Gastrocnemius medialis (tissue), 4 donors: ENCODE results near the gene LGALS12. TPM values are rescaled to one million over a fixed set of nuclear protein-coding genes. Genes with fewer than 3 reads are reported as not detected.
"Not testable (repeated sequence)": the region's sequence is repeated elsewhere in the genome, so short reads cannot be mapped to it uniquely, and the experiment has no call there.

ENCODE experiments used
- ATAC-seq, 2 donors: fragments of 150-250 bp; one replicate each; pipeline ENCODE4 v1.9.1; 2016
- DNase-seq, 2 donors: peaks; one replicate each; pipeline ENCODE4 v3.0.0-alpha.2; 2019
- H3K27ac ChIP-seq, 4 donors: fragments of 200-600 bp; sonication (generic); 1 replicate in 1 of 4; 2 replicates in 3 of 4; pipeline ENCODE4 v1.5.1; 2016 to 2018; ENCODE audit warnings: mild to moderate bottlenecking in 2 of 4, moderate library complexity in 1 of 4
- H3K27me3 ChIP-seq, 3 donors: fragments of 200-600 bp; sonication (generic) in 2 of 3; 1 replicate in 1 of 3; 2 replicates in 2 of 3; pipeline versions ENCODE4 v1.5.1 to v1.6.0; 2016 to 2019; ENCODE audit warnings: mild to moderate bottlenecking in 1 of 3, moderate library complexity in 1 of 3
- H3K36me3 ChIP-seq, 2 donors: fragments of 200-600 bp; sonication (generic) in 1 of 2; one replicate each; pipeline ENCODE4 v1.5.1; 2017 to 2018
- H3K4me1 ChIP-seq, 2 donors: fragments of 200-600 bp; sonication (generic) in 1 of 2; one replicate each; pipeline ENCODE4 v1.5.1; 2016 to 2017; ENCODE audit warnings: mild to moderate bottlenecking in 2 of 2
- H3K4me3 ChIP-seq, 4 donors: fragments of 200-600 bp; sonication (generic) in 3 of 4; 1 replicate in 1 of 4; 2 replicates in 3 of 4; pipeline ENCODE4 v1.5.1; 2016 to 2019; ENCODE audit warnings: mild to moderate bottlenecking in 2 of 4
- H3K9me3 ChIP-seq, 3 donors: fragments of 200-600 bp; sonication (generic) in 2 of 3; 1 replicate in 1 of 3; 2 replicates in 2 of 3; pipeline ENCODE4 v1.5.1; 2016 to 2019
- CTCF ChIP-seq, 5 experiments: fragments of 450-650 bp in 3 of 5; fragments of 200-600 bp in 2 of 5; sonication (generic) in 2 of 5; IDR thresholded peaks in 4 of 5; conservative IDR thresholded peaks in 1 of 5; 1 replicate in 4 of 5; 2 replicates in 1 of 5; pipeline ENCODE4 v1.5.1; 2016 to 2019; ENCODE audit warnings: antibody characterized with exemption in 5 of 5, mild to moderate bottlenecking in 3 of 5, moderate library complexity in 3 of 5
- POLR2A ChIP-seq, 2 donors: fragments of 450-650 bp; IDR thresholded peaks; one replicate each; pipeline ENCODE4 v1.6.1; 2017; ENCODE audit warnings: antibody characterized with exemption in 2 of 2, mild to moderate bottlenecking in 2 of 2, moderate library complexity in 2 of 2
- in situ Hi-C, 4 donors: fragments of 200-750 bp; cut with MboI; loops; one replicate each; pipeline versions ENCODE4 v1.15.0 to v1.8.0; 2017; ENCODE audit warnings: low sequenced_read_pairs in 4 of 4
- intact Hi-C: fragments of 100-400 bp; cut with DNase I; formaldehyde crosslinking; loops from one replicate; pipeline ENCODE4 v1.15.1; 2023; ENCODE audit warnings: low total_unique reads
- total RNA-seq, 4 donors: library from RNA; depleted of rRNA; stranded (reverse); fragments of >200 nt; gene quantifications; one replicate each; pipeline versions ENCODE4 v1.1.0 to v1.2.3, GENCODE V29; 2016

LGALS12 gene
- total RNA-seq, 4 donors from 2014 or later: 0.24 to 0.80 TPM; not detected in 2

GRCh38 chr11:63543711-63544110, 37.8 kb downstream of the LGALS12 start:
- intact Hi-C loops (no loop called here), in situ Hi-C loops (no loop called here)
- ATAC-seq: no peak
- no peak overlapping the region for H3K4me3 ChIP-seq
- H3K27me3 ChIP-seq: no peaks in the 10 kb centered on the region
- no peaks in the 10 kb centered on the region for H3K9me3 ChIP-seq
- peaks cover 0 to under 1% of the 10 kb centered on the region in 2 donors for H3K4me1 ChIP-seq
- H3K27ac ChIP-seq: no peak overlapping the region
- no peaks in the 10 kb centered on the region for H3K36me3 ChIP-seq
- TF ChIP-seq POLR2A (IDR thresholded peaks at IDR 0.05) (no peak), CTCF (IDR thresholded peaks at IDR 0.05 in 4 of 5, conservative IDR thresholded peaks at IDR 0.05 in 1 of 5) (no peak)
- DNase-seq: no peak

GRCh38 chr11:63547061-63547460, 41.2 kb downstream of the LGALS12 start:
- H3K9me3 ChIP-seq: no peaks in the 10 kb centered on the region
- DNase-seq (no peak), ATAC-seq (no peak)
- H3K27me3 ChIP-seq: no peaks in the 10 kb centered on the region
- no peak overlapping the region for H3K4me3 ChIP-seq
- H3K36me3 ChIP-seq: no peaks in the 10 kb centered on the region
- no peak for TF ChIP-seq CTCF (IDR thresholded peaks at IDR 0.05 in 4 of 5, conservative IDR thresholded peaks at IDR 0.05 in 1 of 5)
- no peak for TF ChIP-seq POLR2A (IDR thresholded peaks at IDR 0.05)
- intact Hi-C loops (no loop called here), in situ Hi-C loops (no loop called here)
- peaks cover 0 to 4% of the 10 kb centered on the region in 2 donors for H3K4me1 ChIP-seq
- H3K27ac ChIP-seq: no peak overlapping the region

- ATAC-seq (no peak), DNase-seq (no peak)
- Histone ChIP-seq H3K9me3 (no peaks in the 10 kb centered on the region), H3K36me3 (no peaks in the 10 kb centered on the region), H3K4me1 (peaks cover 0 to 4% of the 10 kb centered on the region in 2 donors), H3K4me3 (no peak overlapping the region), H3K27me3 (no peaks in the 10 kb centered on the region), H3K27ac (no peak overlapping the region)
- intact Hi-C loops: no loop called here
- in situ Hi-C loops: no loop called here
- TF ChIP-seq POLR2A (IDR thresholded peaks at IDR 0.05) (no peak), CTCF (IDR thresholded peaks at IDR 0.05 in 4 of 5, conservative IDR thresholded peaks at IDR 0.05 in 1 of 5) (no peak)
These were observed 42.3 kb downstream of the LGALS12 start for GRCh38 chr11:63548178-63548577.

GRCh38 chr11:63549411-63549810, 43.5 kb downstream of the LGALS12 start:
- in situ Hi-C loops: no loop called here
- no peak for DNase-seq

GRCh38 chr11:63550156-63550700, 44.3 kb downstream of the LGALS12 start:
- H3K27ac ChIP-seq, H3K36me3 ChIP-seq, H3K27me3 ChIP-seq, H3K9me3 ChIP-seq, ATAC-seq, H3K4me3 ChIP-seq, in situ Hi-C loops, H3K4me1 ChIP-seq, DNase-seq, intact Hi-C loops: not testable (repeated sequence)

More at GRCh38 chr11:63549411-63549810, 43.5 kb downstream of the LGALS12 start:
- TF ChIP-seq CTCF (IDR thresholded peaks at IDR 0.05 in 4 of 5, conservative IDR thresholded peaks at IDR 0.05 in 1 of 5): no peak
- no peak for TF ChIP-seq POLR2A (IDR thresholded peaks at IDR 0.05)
- ATAC-seq: no peak
- H3K4me3 ChIP-seq: no peak overlapping the region
- no peaks in the 10 kb centered on the region for H3K36me3 ChIP-seq
- intact Hi-C loops: no loop called here
- no peaks in the 10 kb centered on the region for H3K9me3 ChIP-seq
- peaks cover 0 to 4% of the 10 kb centered on the region in 2 donors for H3K4me1 ChIP-seq
- no peak overlapping the region for H3K27ac ChIP-seq
- H3K27me3 ChIP-seq: no peaks in the 10 kb centered on the region
